Left ventricle myocardium inferior (tissue), 1 donor: ENCODE measurements around the gene LCOR. TPM values are rescaled to one million over a fixed set of nuclear protein-coding genes. Genes with fewer than 3 reads are reported as not detected.

Experiments used
- DNase-seq: peaks from one replicate; pipeline ENCODE4 v3.0.0-alpha.2; 2020
- H3K27ac ChIP-seq: fragments of 200-600 bp; replicated peaks from 2 replicates; pipeline ENCODE4 v1.8.0; 2021
- H3K27me3 ChIP-seq: fragments of 200-600 bp; 2 replicates; pipeline ENCODE4 v1.8.0; 2021; ENCODE audit warnings: low read depth
- H3K36me3 ChIP-seq: fragments of 200-600 bp; 2 replicates; pipeline ENCODE4 v1.8.0; 2021
- H3K4me1 ChIP-seq: fragments of 200-600 bp; 2 replicates; pipeline ENCODE4 v1.8.0; 2021
- H3K4me3 ChIP-seq: fragments of 200-600 bp; 2 replicates; pipeline ENCODE4 v1.8.0; 2021; ENCODE audit warnings: mild to moderate bottlenecking, moderate library complexity
- H3K9me3 ChIP-seq: fragments of 200-600 bp; replicated peaks from 2 replicates; pipeline ENCODE4 v1.8.0; 2021
- CTCF ChIP-seq: fragments of 200-600 bp; IDR thresholded peaks from 2 replicates; pipeline ENCODE4 v1.8.0; 2021; ENCODE audit warnings: antibody characterized with exemption, mild to moderate bottlenecking, borderline replicate concordance
- intact Hi-C: fragments of 100-400 bp; cut with micrococcal nuclease; formaldehyde crosslinking; loops from one replicate; pipeline ENCODE4 v1.11.0; 2022
- total RNA-seq: library from RNA; stranded (reverse); fragmentation: NEBNext Ultra II Directional; extraction: Animal tissue kit (Norgen Biotek cat#: 25700); gene quantifications from one replicate; pipeline ENCODE4 v1.2.1, GENCODE V29; 2021
- donor health status: DM: no; HTN: yes; CAD: no; lungs with severe emphysema.

Gene LCOR
- total RNA-seq, 1 donor from 2014 or later: 18.9 TPM

DNA sequence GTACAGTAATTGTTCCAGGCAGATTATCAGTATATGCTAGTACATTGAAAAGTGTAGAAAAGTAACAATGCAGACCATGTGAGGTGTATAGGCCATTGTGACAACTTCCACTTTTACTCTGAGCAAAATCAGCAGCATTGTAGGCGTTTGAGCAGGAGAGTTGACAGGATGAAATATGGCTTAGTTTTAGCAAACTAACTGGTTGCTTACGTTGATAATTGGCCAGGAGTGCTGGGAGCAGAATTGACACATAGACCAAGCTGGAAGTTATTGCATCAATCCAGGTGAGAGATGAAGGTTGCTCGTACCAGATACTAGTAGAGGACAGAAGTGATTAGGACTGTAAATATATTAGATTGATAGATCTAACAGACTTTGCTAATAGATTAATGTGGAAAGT, 46.0 kb downstream of the LCOR start:
- H3K4me3 ChIP-seq: no peak overlapping the region
- no peaks in the 10 kb centered on the region for H3K36me3 ChIP-seq
- no peaks in the 10 kb centered on the region for H3K9me3 ChIP-seq
- TF ChIP-seq CTCF: no peak
- peaks cover 71% of the 10 kb centered on the region for H3K4me1 ChIP-seq
- H3K27ac ChIP-seq: no peak overlapping the region
- DNase-seq: no peak
- H3K27me3 ChIP-seq: no peaks in the 10 kb centered on the region
- intact Hi-C loops: no loop called here

DNA sequence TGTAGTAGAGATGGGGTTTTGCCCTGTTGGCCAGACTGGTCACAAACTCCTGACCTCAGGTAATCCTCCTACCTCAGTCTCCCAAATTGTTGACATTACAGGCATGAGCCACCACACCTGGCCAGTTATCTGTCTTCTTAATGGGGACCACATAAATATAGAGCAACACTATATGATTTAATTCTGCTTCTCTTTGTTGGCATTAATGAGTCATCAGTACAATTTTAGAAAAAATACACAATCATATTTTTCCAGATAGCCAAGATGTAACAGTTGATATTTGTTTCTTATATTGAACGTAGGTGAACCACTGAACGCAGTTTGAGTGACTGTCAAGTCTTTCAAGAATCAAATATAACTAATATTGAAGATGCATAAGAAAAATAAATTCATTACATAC, 48.5 kb downstream of the LCOR start:
- peaks cover 73% of the 10 kb centered on the region for H3K4me1 ChIP-seq

GRCh38 chr10:96889415-96890171, 57.5 kb downstream of the LCOR start:
- no peak for TF ChIP-seq CTCF
- DNase-seq: no peak
- intact Hi-C loops: no loop called here
- Histone ChIP-seq H3K4me3 (no peak overlapping the region), H3K27me3 (no peaks in the 10 kb centered on the region), H3K4me1 (peaks cover 33% of the 10 kb centered on the region), H3K9me3 (peaks cover 17% of the 10 kb centered on the region), H3K27ac (no peak overlapping the region), H3K36me3 (peaks cover 15% of the 10 kb centered on the region)

More for the DNA sequence above, 48.5 kb downstream of the LCOR start:
- Histone ChIP-seq H3K9me3 (no peaks in the 10 kb centered on the region), H3K36me3 (no peaks in the 10 kb centered on the region), H3K27me3 (no peaks in the 10 kb centered on the region), H3K4me3 (no peak overlapping the region), H3K27ac (no peak overlapping the region)
- no peak for TF ChIP-seq CTCF
- no peak for DNase-seq
- intact Hi-C loops: no loop called here

DNA sequence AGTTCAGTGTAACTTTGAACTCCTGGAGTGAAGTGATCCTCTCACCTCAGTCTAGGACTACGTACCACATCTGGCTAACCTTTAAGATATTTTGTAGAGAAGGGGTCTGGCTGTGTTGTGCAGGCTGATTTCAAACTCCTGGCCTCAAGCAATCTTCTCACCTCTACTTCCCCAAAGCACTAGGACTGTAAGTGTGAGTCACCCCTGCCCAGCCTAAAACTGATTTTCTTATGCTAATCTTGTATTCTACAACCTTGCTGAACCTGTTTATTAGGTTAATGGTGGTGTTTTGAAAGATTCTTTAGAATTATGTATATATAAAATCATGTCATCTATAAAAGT, 58.0 kb downstream of the LCOR start:
- Histone ChIP-seq H3K27ac (no peak overlapping the region), H3K27me3 (no peaks in the 10 kb centered on the region), H3K9me3 (peaks cover 17% of the 10 kb centered on the region), H3K36me3 (peaks cover 15% of the 10 kb centered on the region), H3K4me1 (peaks cover 27% of the 10 kb centered on the region), H3K4me3 (no peak overlapping the region)
- intact Hi-C loops: no loop called here
- no peak for TF ChIP-seq CTCF
- no peak for DNase-seq

DNA sequence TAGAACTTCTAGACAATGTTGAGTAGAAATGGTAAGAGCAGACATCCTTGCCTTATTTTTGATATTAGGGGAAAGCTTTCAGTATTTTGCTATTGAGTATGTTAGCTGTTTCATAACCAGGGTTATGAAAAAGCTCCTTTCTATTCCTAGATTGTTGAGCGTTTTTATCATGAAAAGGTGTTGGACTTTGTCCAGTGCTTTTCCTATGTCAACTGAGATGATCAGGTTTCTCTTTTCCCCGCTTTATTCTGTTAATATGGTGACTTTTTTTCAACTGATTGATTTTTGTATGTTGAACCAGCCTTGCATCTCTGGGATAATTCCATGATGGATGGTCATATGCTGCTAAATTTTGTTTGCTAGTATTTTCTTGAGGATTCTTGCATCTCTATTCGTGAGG, 58.5 kb downstream of the LCOR start:
- peaks cover 24% of the 10 kb centered on the region for H3K4me1 ChIP-seq
- TF ChIP-seq CTCF: no peak
- H3K36me3 ChIP-seq: peaks cover 15% of the 10 kb centered on the region
- H3K27ac ChIP-seq: no peak overlapping the region
- H3K4me3 ChIP-seq: no peak overlapping the region
- DNase-seq: no peak
- peaks cover 17% of the 10 kb centered on the region for H3K9me3 ChIP-seq
- no peaks in the 10 kb centered on the region for H3K27me3 ChIP-seq
- intact Hi-C loops: no loop called here
